IPS DF 4.7 (cell line): Measurements from ENCODE around the gene PKIG.

ENCODE experiments used
- DNase-seq: peaks from one replicate; pipeline ENCODE4 v3.0.0-alpha.2; 2013; ENCODE audit warnings: low spot score; ENCODE audit errors: extremely low read depth

PKIG gene

DNA sequence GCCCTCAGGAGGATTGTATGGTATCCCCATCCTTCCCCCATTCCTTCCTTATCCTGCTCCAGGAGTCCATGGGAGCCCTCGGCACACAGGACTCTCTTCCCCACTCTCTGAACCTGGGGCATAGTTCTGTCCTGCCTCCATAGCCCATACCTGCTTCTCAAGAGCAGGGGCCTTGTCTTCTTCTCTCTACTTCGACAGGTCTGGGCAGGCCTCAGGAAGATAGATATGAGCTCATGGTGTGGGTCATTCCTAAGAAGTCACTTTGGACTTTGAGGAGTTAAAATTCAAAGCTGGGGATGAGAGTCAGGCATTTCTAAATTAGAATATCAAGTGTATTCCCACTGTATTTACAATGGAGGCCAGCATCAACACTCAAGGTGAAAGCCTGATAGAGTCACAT, 77.6 kb downstream of the PKIG start:
- DNase-seq = no peak

DNA sequence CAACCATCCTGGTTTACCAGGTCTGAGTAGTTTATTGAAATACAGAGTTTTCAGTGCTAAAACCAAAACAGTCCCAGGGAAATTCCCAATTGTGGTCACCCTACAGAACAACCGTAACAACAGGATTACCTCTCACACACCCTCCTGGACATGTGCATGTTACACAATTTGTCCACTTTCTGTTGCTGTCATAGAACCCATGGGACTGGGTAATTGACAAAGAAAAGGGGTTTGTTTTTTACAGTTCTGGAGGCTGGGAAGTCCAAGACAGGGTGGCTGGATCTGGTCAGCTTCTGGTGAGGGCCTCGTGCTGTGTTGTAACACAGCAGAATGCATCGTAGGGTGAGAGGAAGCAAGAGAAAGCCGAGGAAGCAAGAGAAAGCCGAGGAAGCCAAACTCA, 78.2 kb downstream of the PKIG start:
- no peak for DNase-seq

DNA sequence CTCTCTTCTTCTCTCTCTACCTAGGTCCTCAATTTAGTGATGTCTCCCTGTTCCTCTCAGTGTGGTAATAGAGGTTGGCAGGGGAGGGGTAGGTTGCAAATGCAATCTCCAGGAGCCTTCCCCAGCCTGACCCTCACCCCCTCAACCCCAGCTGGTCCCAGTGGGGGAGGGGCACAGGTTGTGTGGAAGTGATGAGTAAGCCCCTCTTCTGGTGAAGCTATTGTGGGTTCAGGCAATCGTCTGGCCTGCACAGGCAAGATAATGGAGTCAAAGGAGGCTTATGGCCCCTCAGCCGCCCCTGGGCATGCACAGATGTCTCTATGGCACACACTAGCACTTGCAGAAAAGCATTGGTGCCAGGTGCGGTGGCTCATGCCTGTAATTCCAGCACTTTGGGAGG, 79.9 kb downstream of the PKIG start:
- DNase-seq = no peak

DNA sequence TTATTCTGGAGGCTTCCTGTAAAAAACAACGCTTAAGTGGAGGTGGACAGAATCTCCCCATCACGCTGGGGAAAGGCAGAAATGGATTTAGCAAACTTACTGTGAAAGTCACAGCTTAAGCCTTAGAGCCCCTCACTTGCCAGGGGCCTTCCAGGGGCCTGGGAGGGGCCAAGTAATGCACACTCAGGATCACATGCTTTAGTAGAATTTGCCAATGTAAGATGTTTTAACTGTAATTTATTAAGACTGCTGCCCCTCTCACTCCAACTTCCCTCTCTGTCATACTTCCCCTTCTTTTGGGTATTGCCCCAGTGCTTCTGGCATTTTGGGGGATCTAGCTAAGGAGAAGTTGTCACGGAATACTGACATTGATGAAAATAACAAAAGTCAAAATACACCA, 81.8 kb downstream of the PKIG start:
- DNase-seq = no peak

DNA sequence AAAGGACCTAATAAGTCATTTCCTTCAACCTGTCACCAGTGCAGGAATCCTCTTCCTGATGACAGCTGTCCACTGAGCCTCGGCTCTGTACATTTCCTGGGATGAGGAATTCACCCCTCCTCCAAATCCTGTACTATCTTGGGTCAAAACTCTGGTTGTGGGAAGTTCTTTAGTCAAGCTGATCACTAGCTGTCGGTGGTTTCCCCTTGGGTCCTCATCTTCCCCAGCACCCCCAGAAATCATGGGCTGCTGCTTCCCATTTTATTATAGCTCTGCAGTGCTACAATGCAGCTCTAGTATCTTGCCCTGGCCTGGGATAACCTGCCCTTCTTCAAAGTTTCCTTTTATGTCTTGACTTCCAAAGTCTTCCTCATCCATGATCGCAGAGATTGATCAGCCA, 83.7 kb downstream of the PKIG start:
- DNase-seq = no peak
